A204.1 (cell line): ENCODE measurements around the gene AFAP1.

Source experiments
- FAIRE-seq: peaks from 2 replicates; lab custom pipeline; 2012; peaks lifted over from hg19 to GRCh38; lab: Jason Lieb, UNC

Gene AFAP1

DNA sequence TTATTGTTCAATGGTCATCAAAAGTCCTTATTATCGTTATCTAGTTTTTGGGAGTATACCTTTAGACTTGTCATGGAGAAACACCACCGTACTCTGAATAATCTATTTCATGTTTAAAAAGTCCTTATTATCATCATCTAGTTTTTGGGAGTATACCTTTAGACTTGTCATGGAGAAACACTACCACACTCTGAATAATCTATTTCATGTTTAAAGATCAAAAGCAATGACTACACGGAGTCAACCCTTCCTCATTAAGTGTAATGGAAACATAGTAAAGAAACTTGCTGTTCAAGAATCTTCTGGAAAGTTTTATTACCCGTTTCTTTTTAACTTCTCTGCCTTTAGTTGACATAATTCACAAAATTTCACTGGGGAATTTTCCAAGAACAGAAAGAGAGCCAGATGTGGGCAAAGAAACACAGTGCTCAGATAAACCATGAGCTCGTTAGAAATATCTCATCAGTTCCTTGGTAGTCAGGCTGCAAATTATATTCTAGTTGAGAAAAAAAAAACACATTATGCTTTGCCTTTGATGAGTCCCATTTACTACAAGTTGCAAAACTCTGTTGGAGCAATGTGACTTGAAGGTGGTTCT lies 158.8 kb downstream of the AFAP1 start:
- no peak for FAIRE-seq

- no peak for FAIRE-seq
These were observed 160.3 kb downstream of the AFAP1 start for GRCh38 chr4:7779432-7779768.

DNA sequence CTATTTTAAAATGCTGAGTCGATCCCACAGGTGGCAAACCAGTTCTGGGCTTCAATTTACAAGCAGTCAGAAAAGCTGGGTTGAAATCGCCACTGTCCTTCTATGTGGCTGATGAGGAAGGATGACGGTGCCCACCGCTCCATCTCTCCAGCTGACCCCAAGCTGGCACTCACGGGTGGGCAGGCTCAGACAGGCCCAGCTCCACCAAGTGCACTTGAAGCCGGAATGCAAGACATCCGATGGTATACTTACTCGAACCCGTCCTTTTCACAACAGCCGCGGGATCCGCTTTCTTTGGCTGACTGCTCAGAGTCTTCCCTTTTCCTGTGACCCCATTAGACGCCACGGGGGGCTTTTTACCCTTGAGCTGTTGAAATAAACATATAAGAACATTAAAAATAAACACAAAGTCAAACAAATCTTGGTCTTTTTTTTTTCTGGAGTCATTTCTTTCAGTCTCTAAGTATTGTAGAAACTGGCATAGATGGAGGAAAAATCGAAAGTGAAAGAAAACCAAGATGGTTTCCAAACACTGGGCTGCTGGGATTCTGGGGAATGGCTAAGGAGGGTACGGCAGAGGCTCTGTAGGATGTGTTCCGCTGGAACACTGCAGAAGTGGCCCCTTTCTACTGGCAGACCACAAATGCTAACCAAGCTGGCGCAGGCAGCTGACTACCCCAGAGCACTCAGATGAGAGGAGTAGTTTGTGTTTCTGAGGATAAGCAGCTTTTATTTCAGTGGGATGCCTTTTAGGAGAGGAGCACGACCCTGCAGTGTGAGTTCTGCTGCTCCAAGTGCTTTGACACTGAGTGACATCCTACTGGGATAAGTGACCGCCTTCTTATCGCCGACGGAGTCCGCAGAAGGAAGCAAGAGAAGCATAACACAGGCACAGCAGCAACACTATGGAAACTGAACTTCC lies 160.9 kb downstream of the AFAP1 start:
- no peak for FAIRE-seq

GRCh38 chr4:7777871-7778509 lies 161.7 kb downstream of the AFAP1 start:
- no peak for FAIRE-seq

- no peak for FAIRE-seq
These were observed 162.5 kb downstream of the AFAP1 start for GRCh38 chr4:7777017-7777710.

GRCh38 chr4:7775396-7775795 lies 164.3 kb downstream of the AFAP1 start:
- no peak for FAIRE-seq

DNA sequence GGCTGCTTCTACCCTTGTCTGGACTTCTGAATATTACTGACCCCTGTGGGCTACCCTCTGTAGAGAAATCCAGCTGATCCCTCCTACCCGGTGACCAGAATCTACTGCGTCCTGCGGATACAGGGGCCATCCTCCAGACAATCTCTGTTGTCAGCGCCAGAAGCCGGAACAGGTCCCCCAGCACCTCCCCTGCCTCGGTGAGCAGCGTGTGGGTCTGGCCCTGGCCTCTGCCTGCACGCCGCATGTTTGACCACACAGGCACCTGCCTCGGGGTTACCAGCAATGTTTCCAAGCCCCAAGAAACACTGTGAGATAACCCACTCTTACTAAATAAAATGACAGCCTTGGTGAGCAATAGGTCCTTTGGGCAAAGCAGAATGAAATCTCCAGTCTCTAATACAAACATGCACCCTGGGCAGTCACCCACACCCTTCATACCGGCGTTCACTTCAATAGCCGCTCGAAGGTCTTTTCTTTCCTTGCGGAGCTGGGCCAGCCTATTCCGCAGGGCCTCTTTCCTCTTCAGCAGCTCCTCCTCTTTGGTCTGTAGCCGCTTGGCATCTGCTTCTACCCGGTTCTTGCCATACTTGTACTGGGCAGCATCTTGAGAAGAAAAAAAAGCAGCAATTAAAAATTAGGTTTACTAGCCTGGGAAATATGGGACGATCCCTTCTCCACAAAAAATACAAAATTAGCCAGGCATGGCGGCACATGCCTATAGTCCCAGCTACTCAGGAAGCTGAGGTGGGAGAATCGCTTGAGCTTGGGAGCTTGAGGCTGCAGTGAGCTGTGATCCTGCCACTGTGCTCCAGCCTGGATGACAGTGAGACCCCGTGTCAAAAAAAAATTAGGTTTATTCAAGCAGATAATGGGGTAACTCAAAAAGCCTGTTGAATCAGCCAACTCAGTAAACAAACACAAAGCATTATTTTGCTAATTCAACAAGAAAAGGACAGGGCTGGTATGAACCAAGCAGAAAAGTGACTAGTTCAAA lies 165.1 kb downstream of the AFAP1 start:
- FAIRE-seq, result no peak

GRCh38 chr4:7773401-7774180 lies 166.1 kb downstream of the AFAP1 start:
- no peak for FAIRE-seq

DNA sequence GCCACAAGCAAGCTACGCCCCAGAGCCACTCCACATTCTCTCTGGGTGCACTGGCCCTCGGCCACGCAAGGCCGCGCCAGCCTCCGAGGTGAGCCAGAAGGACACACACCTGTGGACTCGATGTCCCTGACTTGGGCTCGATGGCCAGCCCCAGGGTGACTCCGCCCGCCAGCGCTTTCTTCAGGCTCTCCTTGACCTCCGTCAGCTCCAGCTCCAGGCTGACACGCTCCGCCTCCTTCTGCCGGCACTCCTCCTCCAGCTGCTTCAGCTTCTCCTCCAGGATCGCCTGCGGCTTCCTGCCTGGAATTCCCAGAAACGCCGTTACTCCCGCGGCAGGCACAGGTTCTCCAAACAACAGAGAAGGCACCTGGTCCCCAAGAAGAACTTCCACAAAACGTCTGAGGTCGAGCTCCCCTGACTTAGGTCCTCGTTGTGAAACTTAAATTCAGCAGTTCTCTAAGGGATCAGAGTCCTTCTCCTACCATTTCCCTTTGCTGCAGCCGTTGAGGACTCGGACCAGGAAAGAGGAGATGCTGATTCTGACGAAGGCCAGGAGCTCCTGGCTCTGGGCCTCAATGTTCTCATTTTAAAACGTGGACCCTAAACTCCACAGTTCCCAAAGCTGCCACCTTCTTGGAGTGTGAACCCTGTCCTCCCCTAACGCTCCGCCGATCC lies 166.8 kb downstream of the AFAP1 start:
- FAIRE-seq, result no peak

DNA sequence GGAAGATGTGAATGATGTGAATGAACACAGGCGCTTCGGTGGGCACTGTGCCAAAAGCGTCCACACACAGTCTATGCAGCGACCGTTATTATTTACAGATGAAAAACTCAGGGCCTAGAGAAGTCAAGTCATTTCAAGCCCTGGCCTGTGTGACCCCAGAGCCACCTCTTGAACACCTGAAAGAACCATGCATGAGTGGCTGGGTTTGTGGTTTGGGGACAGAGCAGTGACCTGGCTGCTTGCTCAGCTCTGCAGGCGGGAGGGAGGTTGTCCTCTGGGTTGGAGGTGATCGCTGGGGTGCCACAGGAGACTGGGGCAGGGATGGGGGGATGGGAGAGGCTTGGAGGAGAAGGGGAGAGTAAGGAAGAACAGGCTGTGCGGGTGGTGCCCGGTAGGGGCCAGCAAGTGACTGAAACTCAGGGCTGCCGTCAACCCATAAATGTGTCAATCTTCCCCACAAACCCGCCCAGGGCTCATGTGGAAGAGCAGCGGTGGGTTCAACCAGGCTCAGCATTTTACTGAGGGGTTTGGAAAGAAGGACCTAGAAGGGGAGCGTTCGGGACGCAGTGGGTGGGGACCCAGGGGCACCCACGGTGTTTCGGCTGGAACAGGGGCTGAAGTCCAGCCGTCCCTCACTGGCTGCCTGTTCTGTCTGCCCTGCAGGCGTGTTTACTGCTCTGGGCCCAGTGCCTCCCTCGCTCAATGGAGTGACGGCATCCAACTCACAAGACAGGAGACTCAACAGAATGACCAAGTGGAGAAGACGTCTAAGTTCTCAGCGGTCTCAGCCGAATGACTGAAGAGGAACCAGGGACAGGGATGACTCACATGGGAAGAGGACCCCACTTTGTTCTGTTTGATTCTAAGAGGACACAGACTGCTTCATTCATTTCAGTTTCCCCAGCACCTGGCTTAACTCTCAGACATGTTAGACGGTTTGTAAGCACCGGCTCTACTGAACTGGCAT lies 167.8 kb downstream of the AFAP1 start:
- FAIRE-seq, result no peak

DNA sequence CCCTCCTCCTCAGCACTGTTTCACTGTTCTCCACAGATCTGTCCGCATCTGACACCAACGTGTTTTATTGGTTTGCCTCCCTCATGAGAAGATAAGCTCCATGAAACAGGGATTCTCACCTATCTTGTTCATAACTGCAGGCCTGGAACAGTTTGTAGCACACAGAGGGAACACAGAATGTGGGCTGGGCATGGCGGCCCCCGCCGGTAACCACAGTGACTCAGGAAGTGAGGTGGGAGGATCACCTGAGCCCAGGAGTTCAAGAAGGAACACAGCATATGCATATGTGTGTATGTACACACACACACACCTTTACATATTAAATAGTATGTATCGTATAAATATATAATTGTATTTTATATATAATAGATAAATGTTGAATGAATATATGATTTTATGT lies 168.6 kb downstream of the AFAP1 start:
- no peak for FAIRE-seq

DNA sequence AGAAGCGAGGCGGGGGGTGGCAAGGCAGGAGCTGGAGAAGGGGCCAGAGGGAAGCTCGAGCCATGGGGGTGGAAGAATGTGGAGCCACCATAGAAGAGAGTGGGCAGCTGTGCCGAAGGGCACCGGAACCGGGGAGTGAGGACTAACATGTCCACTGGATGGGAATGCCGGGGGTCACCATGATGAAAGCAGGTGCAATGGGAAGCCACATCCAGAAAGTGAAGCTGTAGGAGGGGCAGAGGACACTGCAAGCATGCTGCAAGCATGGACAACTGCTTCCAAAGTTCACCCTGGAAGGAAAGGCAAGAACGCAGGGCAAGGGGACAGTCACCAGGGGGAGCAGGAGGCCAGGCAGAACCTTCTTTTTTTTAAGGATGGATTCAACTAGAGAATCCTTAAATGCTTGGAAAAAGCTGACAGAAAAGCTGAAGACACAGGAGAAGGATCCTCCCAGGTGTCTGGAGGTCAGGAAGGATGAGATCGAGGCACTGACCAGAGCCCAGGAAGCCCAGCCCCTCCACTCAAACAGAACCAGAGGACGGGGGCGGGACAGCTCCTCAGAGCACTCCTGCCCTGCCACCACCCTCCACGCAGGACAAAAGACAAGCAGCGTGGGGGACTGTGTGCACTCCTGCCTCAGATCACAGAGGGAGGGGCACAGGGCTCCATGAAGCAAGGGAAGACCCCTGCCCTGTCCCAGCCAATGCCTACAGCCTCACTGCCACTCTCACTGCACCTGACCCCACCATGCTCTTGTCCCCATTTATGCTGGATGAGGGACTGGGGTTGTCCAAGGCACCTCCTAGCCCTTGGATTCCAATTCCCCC lies 169.2 kb downstream of the AFAP1 start:
- no peak for FAIRE-seq

DNA sequence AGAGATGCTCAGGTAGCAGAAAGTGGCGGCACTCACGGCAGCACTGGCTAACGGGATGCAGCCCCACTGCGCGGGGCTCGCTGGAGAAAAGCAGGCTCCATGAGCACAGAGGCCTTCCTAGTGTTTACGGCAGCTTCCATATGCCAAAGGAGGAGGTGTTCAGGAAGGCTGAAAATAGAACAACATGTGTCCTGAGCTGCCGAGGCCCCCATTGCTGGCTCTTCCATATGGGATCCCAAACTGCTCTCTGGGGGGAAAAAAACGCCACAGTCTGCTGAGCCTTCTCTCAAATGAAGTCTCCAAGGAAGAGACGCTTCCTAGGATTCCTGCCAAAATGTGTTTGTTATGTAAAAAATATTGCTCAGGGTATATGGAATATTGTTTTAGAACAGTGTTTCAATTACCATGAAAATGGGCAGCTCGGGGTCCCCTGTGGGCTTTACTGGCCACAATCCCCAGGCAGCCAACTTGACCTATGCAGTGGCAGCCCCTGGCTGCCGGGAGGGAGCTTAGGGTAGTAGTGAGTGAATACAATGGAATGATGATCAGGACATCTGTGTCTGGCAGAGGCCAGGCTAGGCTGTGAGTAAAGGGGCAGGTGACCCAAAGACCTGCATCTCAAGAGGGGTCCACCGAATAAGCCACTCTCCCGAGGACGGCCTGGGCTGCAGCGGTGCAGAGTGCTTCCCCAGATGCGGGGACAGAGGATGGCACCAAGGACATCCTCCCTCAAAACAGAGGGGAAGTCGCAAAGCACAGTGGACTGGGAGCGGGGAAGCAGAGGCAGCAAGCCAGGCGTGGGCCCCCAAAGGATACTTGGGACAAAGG lies 170.1 kb downstream of the AFAP1 start:
- FAIRE-seq, result no peak

DNA sequence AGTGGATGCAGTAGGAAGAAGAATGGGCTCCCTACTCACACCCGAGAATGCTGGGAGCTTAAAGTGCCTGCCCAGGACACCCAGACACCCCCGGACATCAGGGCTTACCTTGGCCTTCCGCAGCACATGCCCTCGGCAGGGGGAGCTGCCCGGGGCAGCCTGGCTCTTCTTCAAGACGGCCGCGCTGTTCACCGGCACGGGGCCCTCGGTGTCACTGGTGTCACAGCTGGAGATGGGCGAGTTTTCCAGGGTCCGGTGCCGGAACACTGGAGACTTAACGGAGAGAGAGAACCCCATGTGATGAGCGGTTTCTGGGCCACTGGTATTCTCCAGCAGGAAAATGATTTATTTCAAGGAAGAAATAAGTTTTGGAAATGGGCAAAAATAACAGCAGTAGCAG lies 170.9 kb downstream of the AFAP1 start:
- no peak for FAIRE-seq

DNA sequence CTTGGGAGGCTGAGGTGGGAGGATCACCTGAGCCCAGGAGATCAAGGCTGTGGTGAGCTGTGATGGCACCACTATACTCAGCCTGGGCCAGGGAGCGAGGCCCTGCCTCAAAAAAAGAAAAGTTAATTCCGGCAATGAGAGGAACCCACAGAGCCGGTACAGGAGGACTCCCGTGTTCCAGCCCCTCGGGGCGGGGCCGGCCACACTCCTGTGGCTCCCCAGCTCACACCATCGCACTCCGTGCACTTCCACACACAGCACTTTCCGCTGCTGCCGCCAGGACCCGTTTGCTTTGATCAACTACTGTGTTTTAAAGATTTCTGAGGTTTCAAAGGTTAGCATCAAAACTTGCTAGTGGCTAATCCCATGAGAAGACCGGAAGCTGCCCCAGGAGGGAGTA lies 171.7 kb downstream of the AFAP1 start:
- FAIRE-seq, result no peak

GRCh38 chr4:7767526-7767925 lies 172.1 kb downstream of the AFAP1 start:
- no peak for FAIRE-seq

GRCh38 chr4:7766661-7767345 lies 172.9 kb downstream of the AFAP1 start:
- FAIRE-seq, result no peak
